GM19023 (cell line): ENCODE measurements around the gene ADIPOQ.
"Not testable (repeated sequence)": the region's sequence is repeated elsewhere in the genome, so short reads cannot be mapped to it uniquely, and the experiment has no call there.

Experiments
- ATAC-seq: cut with Tn5 transposase; IDR thresholded peaks from one replicate; pipeline ENCODE4 v1.9.1; 2021; ENCODE audit warnings: mild to moderate bottlenecking, moderate library complexity; ENCODE audit not compliant: unreplicated experiment

Gene ADIPOQ

DNA sequence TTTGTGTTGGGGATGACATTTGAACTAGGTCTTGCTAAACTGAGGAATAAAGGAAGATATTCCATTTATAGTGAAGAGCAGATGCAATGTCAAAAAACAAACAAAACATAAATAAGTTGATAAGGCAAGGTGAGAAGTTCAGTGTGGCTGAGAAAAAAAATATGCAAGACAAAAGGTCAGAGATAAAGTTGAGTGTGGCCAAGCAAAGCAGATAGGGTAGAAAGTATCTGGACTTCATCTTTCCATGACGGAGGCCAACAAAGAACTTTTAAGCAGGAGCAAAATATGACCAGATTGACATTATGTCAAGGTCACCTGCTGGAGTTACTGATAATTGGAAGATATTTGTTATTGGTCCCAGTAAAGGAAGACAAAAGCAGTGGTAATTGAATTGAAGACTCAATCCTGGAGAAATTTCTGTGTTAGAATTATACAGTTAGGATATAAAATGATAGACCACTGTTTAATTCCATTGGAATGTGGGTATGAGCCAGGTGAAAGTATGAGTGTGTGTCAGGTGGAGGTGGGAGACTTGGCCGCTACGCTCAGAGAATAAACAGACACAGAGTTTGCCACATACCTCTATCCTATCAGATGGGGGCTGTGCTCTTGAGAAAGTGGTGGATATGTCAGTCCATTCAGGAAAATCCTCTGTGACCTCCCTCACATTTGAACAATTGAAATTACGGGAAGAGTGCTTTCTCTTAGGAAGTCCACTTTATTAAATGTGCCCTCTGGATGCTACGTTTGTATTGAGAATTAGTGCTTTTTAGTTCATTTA, 28.1 kb downstream of the ADIPOQ start:
- no peak for ATAC-seq

DNA sequence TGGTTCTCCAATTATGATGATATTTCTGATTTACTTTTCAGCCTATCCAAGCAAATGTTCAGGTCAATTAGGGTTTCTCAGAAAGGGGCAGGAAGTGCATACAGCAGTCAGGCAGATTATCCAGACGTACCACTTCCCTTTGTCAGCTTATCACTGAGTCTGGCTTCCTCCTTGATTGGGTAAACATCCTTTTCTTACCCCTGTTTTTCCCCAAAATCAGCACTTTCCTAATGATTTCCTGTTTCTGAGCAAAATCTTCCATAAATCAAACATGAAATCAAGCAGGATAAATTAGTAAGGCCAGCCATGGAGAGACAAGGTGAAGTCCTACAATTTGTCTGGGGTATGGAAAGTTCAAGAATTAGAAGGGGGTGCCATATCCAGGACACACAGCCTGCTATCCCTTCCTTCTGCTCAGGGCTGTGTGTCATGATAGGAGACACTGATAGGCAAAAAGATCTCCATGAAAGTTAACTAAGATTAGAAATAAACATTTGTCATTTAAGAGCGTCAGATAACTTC, 29.0 kb downstream of the ADIPOQ start:
- ATAC-seq, result no peak

DNA sequence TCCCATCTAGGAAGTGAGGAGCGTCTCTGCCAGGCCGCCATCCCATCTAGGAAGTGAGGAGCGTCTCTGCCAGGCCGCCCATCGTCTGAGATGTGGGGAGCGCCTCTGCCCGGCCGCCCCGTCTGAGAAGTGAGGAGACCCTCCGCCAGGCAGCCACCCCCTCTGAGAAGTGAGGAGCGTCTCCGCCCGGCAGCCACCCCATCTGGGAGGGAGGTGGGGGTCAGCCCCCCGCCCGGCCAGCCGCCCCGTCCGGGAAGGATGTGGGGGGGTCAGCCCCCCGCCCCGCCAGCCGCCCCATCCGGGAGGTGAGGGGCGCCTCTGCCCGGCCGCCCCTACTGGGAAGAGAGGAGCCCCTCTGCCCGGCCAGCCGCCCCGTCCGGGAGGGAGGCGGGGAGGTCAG, 31.3 kb downstream of the ADIPOQ start:
- ATAC-seq, result not testable (repeated sequence)

DNA sequence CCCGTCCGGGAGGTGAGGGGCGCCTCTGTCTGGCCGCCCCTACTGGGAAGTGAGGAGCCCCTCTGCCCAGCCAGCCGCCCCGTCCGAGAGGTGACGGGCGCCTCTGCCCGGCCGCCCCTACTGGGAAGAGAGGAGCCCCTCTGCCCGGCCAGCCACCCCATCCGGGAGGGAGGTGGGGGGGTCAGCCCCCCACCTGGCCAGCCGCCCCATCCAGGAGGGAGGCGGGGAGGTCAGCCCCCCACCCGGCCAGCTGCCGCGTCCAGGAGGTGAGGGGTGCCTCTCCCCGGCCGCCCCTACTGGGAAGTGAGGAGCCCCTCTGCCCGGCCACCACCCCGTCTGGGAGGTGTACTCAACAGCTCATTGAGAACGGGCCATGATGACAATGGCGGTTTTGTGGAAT, 31.7 kb downstream of the ADIPOQ start:
- ATAC-seq, result not testable (repeated sequence)

DNA sequence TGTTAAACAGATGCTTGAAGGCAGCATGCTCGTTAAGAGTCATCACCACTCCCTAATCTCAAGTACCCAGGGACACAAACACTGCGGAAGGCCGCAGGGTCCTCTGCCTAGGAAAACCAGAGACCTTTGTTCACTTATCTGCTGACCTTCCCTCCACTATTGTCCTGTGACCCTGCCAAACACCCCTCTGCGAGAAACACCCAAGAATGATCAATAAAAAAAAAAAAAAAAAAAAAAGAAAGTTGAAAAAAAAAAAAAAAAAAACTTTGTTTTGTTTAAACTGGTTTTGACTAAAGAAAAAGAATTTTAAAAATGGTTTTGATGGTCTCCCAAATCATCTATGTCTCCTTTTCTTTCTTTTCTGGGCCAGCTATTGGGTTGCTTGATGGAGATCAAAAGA, 32.3 kb downstream of the ADIPOQ start:
- not testable (repeated sequence) for ATAC-seq

DNA sequence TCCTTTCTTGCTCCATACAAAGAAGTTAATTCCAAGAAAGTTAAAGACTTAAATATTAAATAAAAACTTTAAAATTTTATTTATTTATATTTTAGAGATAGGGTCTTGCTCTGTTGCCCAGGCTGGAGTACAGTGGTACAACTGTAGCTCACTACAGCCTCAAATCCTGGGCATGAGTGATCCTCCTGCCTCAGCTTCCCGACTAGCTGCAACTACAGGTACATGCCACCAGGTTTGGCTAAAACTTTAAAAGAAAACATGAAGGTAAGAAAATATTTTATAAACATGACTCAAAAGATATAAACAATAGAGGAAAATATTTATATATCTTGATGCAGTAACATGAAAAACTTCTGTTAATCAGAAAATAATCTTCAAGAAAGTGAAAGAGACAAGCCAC, 33.2 kb downstream of the ADIPOQ start:
- no peak for ATAC-seq

DNA sequence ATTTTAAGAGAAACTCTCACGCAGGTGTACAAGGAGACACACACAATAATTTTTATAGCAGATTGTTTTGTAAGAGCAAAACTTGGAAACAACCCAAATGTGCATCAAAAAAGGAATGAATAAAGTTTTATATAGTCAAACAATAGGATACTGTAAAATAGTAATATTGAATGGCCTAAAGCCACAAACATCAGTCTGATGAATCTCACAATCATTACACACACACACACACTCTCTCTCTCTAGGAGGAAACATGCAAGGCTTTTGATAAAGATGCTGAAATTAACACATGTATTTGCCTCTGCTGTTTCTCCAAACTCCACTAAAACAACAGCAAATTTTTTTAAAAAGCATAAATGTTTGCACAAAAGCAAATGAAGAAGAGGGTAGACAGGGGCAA, 37.3 kb downstream of the ADIPOQ start:
- ATAC-seq, result no peak

DNA sequence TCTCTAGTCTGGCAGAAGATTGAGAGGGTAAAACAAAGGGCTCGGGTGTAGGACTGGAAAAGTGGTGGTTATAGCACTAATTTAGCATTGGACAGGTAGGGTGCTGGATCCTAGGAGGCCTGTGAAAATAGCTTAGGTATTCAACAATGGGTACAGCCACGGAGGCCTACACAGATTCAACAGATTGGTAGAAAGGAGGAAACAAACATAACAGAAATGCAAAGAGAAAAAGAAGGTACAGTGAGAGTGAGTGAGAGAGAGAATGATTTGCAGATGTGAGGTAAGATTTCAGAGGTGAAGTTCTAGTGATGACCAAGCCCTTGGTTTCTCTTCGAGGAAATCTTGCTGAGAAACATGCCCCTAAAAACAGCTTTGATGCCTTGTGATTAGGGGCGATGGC, 37.9 kb downstream of the ADIPOQ start:
- ATAC-seq, result no peak

DNA sequence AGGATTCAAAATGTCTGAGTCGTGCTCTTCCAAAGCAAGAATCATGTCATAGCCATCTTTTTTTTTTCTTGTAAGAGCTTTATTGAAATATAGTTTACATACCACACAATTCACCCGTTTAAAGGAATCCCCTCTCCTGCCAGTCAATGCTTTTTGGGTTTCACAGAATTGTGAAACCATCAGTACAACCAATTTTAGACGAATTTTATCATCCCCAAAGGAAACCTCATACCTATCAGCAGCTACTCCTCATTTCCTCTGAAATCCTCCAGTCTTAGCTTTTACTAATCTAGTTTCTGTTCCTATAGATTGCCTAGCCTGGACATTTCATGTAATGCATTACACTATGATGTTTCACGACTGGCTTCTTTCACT, 39.6 kb downstream of the ADIPOQ start:
- no peak for ATAC-seq

DNA sequence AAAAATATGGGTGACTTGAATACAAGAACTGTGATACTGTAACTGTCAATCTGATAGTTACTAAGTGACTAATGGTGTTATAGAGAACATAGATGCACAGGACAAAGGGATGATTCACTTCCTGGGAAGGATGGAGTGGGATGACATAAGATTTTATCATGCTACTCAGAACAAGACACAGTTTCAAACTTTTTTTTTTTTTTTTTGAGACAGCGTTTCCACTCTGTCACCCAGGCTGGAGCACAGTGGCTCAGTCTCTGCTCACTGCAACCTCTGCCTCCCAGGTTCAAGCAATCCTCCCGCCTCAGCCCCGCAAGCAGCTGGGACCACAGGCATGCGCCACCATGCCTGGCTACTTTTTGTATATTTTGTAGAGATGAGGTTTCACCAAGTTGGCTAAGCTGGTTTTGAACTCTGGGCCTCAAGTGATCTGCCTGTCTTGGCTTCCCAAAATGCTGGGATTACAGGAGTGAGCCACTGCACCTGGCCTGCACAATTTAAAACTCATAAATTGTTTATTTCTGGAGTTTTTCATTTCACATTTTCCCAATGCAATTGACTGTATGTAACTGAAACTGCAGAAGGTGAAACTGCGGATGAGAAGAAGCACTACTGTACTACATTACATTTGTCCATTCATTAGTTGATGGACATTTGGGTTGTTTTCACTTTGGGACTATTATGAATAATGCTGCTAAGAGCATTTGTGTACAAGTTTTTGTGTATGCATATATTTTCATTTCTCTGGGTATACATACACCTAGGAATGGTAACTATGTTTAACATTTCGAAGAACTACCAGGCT, 40.6 kb downstream of the ADIPOQ start:
- no peak for ATAC-seq

DNA sequence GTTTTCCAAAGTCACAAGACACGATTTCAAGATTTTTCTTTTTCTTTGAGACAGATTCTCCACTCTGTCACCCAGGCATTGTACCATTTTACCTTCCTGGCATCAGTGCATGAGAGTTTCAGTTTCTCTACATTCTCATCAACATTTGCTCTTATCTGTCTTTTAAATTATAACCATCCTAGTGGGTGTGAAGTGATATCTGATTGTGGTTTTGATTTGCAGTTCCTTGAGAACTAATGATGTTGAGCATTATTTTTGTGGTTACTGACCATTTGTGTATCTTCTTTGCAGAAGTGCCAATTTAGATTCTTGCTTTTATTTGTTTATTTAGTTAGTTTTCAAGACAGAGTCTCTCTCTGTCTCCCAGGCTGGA, 41.2 kb downstream of the ADIPOQ start:
- no peak for ATAC-seq

DNA sequence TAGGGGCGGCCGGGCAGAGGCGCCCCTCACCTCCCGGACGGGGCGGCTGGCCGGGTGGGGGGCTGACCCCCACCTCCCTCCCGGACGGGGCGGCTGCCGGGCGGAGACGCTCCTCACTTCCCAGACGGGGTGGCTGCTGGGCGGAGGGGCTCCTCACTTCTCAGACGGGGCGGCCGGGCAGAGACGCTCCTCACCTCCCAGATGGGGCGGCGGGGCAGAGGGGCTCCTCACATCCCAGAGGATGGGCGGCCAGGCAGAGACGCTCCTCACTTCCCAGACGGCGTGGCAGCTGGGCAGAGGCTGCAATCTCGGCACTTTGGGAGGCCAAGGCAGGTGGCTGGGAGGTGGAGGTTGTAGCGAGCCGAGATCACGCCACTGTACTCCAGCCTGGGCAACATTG, 42.4 kb downstream of the ADIPOQ start:
- not testable (repeated sequence) for ATAC-seq

DNA sequence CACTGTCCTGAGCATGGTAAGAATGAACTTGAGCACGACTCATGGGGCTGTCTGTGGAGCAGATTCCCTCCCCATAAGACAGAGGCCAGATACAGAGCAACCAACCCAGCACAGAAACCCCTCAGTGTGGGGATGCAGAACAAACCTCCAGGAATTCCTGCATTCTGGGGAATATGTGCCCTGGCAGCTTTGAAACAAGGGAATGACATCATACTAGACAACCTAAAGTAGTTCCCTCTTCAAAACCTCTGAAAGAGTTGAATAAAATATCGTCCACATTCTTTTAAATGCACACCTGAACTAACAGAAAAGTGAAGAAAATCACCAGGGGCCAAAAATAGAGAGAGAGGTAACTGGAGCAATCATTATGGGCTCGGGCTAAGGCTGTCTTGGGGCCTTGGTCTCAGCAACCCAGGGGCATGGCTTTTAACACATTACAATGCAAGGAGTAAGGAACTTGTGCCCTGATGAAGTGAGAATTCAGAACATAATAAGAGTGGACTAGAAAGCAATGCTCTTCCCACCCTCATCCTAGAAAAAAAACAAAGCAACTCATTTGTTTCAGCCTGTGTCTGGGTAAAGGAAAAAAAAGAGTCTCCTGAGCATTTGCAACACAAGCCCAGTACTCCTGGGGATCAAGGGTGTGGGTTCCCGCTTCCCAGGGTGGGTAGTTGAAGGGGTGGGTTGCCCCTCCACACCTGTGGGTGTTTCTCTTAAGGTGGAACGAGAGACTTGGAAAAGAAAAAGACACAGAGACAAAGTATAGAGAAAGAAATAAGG, 43.9 kb downstream of the ADIPOQ start:
- no peak for ATAC-seq

DNA sequence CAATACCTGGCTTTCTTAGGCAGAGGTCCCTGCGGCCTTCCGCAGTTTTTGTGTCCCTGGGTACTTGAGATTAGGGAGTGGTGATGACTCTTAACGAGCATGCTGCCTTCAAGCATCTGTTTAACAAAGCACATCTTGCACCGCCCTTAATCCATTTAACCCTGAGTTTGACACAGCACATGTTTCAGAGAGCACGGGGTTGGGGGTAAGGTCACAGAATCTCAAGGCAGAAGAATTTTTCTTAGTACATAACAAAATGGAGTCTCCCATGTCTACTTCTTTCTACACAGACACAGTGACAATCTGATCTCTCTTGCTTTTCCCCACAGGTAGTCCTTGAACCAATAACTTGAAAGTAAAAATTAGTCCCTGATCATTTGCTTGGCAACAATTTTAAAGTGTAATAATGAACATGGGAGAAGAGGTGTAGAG, 45.0 kb downstream of the ADIPOQ start:
- ATAC-seq, result not testable (repeated sequence)

DNA sequence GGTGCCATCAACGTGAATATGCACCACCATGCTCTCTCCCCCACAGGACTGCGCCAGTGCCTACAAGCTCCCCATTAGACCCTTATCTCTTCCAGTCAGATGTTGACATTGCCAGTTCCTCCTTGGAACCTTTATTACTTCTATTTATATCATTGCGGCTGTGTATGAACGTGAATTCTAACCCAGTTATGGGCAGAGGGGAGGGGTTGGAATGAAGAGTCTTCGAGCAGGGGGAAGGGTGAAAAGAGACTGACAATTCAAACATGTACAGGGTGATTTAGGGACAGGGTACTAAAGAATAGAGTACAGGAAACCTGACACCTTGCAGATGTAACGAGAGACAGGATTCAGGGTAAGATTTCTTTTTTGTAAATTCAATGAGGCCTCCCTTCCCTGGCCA, 46.1 kb downstream of the ADIPOQ start:
- ATAC-seq, result no peak

DNA sequence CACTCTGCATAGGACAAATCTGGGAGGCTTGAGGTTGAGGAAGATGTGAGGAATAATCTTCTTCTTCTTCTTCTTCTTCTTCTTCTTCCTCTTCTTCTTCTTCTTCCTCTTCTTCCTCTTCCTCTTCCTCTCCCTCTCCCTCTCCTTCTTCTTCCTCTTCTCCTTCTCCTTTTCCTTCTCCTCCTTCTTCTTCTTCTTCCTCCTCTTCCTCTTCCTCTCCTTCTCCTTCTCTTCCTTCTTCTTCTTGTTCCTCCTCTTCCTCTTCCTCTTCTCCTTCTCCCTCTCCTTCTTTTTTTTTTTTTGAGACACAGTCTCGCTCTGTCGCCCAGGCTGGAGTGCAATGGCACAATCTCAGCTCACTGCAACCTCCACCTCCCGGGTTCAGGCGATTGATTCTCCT, 47.2 kb downstream of the ADIPOQ start:
- not testable (repeated sequence) for ATAC-seq

DNA sequence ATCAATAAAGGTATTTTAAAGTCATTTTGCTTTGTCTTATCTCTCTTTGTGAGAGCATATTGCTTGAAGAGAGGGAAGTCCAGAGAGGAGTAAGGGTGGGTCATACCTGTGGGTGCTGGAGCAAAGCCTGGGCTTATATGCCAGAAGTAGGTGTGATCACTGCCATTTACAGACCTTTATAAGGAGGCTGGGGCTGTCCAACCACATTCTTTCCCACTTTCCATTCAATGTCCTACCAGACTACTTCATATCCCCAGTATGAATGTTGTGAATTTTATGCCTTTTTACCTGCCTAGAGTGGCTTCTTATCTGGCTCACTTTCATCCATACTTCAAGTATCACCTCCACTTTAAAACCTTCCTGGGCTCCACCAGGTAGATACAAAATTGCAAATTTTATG, 48.4 kb downstream of the ADIPOQ start:
- no peak for ATAC-seq

DNA sequence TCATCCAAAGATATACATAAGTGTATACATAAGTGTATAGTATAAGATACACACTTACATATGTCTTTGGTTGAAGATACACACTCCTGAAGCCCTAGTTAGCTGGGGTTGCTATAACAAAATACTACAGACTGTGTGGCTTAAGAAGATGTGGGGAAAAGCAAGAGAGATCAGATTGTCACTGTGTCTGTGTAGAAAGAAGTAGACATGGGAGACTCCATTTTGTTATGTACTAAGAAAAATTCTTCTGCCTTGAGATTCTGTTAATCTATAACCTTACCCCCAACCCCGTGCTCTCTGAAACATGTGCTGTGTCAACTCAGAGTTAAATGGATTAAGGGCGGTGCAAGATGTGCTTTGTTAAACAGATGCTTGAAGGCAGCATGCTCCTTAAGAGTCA, 50.6 kb downstream of the ADIPOQ start:
- not testable (repeated sequence) for ATAC-seq

DNA sequence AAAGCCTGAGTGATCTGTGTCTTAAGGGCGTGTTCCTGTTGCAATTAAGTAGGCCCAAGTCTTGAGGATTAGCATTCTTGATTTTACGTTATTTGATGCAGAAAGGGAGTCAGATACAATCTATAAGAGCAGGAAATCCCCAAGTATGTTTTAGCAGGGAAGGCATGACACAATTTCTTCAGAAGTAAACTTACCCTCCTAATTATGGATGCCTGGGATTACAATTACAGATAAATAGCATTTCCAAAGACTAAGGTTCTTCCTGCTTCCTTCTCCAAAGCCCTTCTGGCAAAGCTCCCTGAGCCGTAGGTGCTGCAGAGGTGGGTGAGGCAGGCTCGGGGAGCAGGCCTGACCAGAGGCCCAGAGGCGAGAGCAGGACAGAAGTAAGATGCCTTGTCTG, 52.9 kb downstream of the ADIPOQ start:
- no peak for ATAC-seq

DNA sequence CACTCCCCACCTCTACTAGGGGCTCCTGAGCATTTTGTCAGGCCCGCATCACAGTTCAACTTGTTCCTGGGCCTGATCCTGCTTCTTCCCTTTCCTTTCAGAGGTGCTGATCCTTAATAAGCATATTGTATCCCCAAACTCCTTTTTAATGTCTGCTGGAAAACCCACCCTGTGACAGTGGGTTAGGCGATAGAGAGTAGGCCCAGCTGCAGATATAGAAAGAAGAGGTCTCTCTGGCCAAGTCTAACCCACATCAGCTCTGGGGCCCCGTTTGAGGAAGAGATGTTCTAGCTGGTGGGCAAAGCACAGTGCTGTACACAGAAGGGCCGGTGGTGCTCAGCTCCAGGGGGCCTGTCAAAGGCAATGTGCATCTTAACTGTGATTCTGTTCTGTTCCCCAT, 53.5 kb downstream of the ADIPOQ start:
- ATAC-seq, result no peak

DNA sequence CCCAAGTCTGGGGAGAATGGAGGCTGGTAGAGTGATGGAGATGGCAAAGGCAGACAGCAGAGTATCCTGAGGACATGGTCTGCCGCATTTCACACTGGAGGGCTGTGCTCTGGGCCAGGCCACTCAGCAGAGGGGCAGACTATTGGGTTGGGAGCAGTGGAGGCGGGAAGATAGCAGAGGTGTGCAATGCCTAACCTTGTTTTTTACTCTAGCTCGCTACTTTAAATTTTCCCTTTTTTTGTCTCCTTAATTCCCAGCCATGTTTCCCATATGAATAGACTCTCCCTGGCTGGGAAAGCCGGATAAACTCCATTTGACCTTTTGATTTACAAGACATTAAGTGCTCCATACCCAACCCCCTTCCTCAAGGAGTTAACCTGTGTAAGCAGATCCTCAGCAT, 54.4 kb downstream of the ADIPOQ start:
- ATAC-seq, result no peak
